IPS DF 6.9 (cell line): ENCODE results near the gene PARM1.

Experiments
- DNase-seq: peaks from one replicate; pipeline ENCODE4 v3.0.0-alpha.2; 2013; ENCODE audit warnings: low read depth, low spot score
- H3K27ac ChIP-seq: one replicate; pipeline ENCODE4 v1.5.1; 2013; ENCODE audit warnings: low read length, control low read depth
- H3K27me3 ChIP-seq: 2 replicates; pipeline ENCODE4 v1.6.1; 2013; ENCODE audit warnings: mild to moderate bottlenecking, low read length; ENCODE audit not compliant: control insufficient read depth, insufficient read depth
- H3K36me3 ChIP-seq: 2 replicates; pipeline ENCODE4 v1.6.1; 2013; ENCODE audit warnings: low read length; ENCODE audit not compliant: control insufficient read depth, insufficient read depth
- H3K4me1 ChIP-seq: 2 replicates; pipeline ENCODE4 v1.6.1; 2013; ENCODE audit warnings: low read length; ENCODE audit not compliant: control insufficient read depth, insufficient read depth
- H3K4me3 ChIP-seq: 2 replicates; pipeline ENCODE4 v1.5.1; 2013; ENCODE audit warnings: mild to moderate bottlenecking, low read length
- H3K9me3 ChIP-seq: 2 replicates; pipeline ENCODE4 v1.6.1; 2013; ENCODE audit warnings: low read length, inconsistent platforms; ENCODE audit not compliant: control insufficient read depth, insufficient read depth
- WGBS: extraction: QIAGEN DNeasy Blood & Tissue Kit; methylation state at CpG from one replicate; pipeline ENCODE4 v1.1.7; 2013; ENCODE audit warnings: mixed read lengths, missing lambda C conversion rate; ENCODE audit not compliant: insufficient read length, insufficient coverage; 5-methylcytosine and 5-hydroxymethylcytosine counted together

PARM1 gene

DNA sequence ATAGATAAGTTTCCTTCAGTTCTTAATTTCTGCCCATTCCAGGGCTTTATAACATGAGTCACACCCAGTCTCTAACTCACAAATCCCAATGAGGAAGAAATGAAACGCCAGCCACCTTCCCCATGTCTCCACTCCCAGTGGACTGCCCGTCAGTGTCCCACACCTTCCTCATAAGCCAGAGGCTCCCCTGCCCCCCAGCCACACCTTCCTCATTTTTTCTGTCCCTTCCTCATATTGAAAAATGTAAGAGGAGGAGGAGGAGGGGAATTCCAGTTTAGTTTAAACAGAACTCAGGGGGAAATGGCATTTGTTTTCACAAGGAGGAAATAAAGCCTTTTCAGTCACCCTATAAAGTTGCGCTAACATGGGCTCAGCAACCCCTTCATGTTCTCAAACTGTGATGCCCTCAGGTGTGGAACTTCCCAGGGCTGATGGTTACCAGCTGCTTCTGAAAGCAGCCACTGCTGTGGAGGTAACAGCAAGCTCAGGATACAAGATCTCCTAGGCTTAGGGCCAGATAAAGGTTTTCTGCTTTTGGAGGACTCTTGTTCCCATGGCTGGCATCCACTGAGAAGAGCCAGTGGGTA, 97.8 kb downstream of the PARM1 start:
- no peak overlapping the region for H3K4me3 ChIP-seq

DNA sequence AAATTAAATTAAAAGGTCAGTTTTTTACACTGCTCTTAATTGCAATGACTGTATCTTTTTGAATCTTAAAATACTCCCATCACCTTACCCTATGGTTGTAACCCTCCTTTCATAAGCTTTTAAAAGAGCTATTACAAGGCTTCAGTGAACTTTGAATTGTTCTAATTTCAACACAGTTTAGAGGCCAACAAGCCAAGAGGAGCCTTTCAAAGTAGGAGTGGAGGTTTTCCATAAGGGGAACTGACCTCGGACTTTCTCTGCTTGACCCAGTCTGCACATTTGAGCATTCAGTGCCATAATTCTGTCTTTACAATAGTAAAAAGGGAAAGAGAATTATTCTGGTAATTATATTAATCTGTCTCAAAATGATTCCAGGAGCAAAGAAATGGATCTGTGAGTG, 98.9 kb downstream of the PARM1 start:
- WGBS: no CpG with 5 or more reads among the region's 1 CpG
- Histone ChIP-seq H3K9me3 (no peaks in the 10 kb centered on the region), H3K4me3 (no peak overlapping the region), H3K27ac (no peak overlapping the region), H3K27me3 (no peaks in the 10 kb centered on the region), H3K36me3 (no peaks in the 10 kb centered on the region), H3K4me1 (no peaks in the 10 kb centered on the region)
- no peak for DNase-seq

More for the DNA sequence above, 97.8 kb downstream of the PARM1 start:
- no CpG with 5 or more reads among the region's 3 CpGs for WGBS
- Histone ChIP-seq H3K4me1 (no peaks in the 10 kb centered on the region), H3K27me3 (no peaks in the 10 kb centered on the region), H3K9me3 (no peaks in the 10 kb centered on the region), H3K36me3 (no peaks in the 10 kb centered on the region), H3K27ac (no peak overlapping the region)
- no peak for DNase-seq

DNA sequence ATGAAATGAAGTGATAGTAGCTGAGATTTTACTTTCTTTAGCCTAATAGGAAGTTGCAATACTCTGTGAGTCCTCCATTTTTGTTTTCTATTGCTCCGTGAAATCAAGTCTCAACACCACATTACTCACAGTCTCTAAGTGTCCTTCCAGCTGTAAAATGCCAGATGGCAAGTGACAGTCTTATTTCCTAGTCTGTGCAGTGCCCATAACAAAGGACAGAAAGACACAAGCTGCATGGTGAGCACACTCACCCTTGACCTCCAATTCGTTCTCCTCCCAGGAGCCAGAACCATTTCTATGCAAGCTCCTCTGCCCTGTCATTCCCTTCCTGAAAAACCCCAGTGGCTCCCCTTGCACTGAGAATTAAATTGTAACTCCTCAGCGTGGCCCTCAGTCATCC, 101.6 kb downstream of the PARM1 start:
- no peaks in the 10 kb centered on the region for H3K9me3 ChIP-seq
- DNase-seq: no peak
- H3K4me3 ChIP-seq: no peak overlapping the region
- no peaks in the 10 kb centered on the region for H3K27me3 ChIP-seq
- H3K36me3 ChIP-seq: no peaks in the 10 kb centered on the region
- no peaks in the 10 kb centered on the region for H3K4me1 ChIP-seq
- no peak overlapping the region for H3K27ac ChIP-seq
- WGBS: no CpG with 5 or more reads among the region's 3 CpGs

DNA sequence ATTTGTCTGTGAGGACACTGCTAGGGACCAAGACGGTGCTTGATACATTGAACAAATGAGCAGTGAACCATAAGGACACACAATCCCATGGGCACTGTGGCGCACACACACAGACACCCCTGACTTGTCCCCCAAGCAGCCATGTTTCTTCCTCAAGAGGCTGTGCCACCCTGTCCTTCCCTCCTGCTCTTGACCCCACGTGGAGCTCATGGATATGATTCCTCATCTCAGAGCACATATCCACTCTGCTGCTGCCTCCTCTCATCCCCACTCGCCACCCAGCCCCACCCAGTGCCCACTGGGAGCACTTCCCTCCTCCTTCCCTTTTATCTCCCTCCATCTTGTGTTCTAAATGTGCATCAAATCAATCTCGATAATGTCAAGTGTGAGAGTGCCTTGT, 102.4 kb downstream of the PARM1 start:
- Histone ChIP-seq H3K9me3 (no peaks in the 10 kb centered on the region), H3K27ac (no peak overlapping the region), H3K36me3 (no peaks in the 10 kb centered on the region), H3K27me3 (no peaks in the 10 kb centered on the region), H3K4me1 (no peaks in the 10 kb centered on the region), H3K4me3 (no peak overlapping the region)
- DNase-seq: no peak
- no CpG with 5 or more reads among the region's 5 CpGs for WGBS

DNA sequence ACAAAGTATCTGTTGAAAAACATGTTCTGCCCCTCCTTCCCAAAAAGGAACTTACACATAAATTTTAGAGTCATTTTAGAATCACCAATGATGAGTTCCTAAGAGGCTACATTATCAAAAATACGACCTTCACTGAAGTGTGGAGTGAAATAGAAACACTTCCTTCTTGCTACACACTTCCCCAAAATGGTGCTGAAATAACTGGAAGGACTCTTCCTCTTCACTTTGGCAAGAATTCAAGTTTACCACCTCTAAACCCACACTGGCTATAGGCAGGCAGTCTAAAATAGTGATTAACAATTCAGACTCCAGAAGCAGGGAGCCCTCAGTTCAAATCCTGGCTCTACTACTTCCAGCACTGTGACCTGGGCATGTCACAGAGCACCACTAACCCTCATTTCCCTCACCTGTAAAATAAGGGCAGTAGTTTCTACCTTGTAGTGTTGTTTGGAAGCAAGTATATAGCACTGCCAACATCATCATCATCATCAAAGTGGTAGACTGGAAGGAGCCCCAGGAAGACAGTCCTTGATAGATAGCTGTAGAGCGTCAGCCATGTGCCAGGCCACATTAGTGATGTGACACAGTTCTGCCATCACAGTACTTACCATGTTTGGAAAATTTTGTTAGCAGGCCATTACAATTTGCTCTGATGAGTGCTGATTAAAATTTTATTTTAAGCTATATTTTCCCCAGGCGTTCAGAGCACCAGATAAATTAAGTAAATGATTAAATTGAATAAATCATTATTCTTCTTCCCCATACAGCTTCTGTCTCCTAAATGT, 103.3 kb downstream of the PARM1 start:
- WGBS: no CpG with 5 or more reads among the region's 3 CpGs
- H3K36me3 ChIP-seq: no peaks in the 10 kb centered on the region
- H3K4me3 ChIP-seq: no peak overlapping the region
- DNase-seq: no peak
- no peaks in the 10 kb centered on the region for H3K4me1 ChIP-seq
- no peak overlapping the region for H3K27ac ChIP-seq
- no peaks in the 10 kb centered on the region for H3K9me3 ChIP-seq
- H3K27me3 ChIP-seq: no peaks in the 10 kb centered on the region

DNA sequence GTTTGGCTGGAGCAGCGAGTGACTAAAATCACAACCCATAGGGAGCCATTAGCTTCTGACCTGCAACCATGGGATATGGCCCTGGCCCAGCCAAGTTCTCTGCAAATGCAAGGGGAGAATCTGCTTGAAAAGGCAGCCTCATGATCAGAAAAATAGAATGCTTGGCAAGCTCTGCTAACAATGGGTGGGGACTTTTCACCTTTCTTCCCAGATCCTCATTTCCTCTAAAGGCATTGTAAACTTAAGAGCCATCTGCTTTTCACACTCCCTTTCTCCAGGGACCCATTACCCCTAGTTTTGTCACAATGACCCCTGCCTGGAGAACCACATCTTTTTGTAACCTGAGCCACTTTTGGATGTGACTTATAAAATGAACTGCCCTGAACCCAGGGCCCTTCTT, 104.3 kb downstream of the PARM1 start:
- no peaks in the 10 kb centered on the region for H3K4me1 ChIP-seq
- H3K36me3 ChIP-seq: no peaks in the 10 kb centered on the region
- H3K27me3 ChIP-seq: no peaks in the 10 kb centered on the region
- no peak overlapping the region for H3K4me3 ChIP-seq
- WGBS: no CpG with 5 or more reads among the region's 1 CpG
- no peaks in the 10 kb centered on the region for H3K9me3 ChIP-seq
- no peak overlapping the region for H3K27ac ChIP-seq
- DNase-seq: no peak

DNA sequence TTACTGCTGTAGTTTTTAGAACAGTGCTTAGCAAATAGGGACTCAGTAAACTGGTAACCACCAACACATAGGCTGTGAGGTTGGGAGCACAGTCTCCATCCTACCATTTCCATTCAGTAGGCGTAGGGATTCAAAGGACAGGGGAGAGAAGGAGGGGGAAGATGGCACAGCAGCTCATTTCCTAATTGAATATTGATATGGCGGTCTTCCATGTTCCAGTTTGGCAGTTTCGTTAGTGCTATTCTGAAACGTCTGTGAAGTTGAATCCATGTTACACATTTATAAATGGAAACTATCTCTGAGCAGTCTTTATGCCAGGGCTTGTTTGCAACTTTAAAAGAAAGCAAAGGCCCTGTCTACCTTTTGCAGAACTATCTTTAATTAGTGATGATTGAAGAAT, 105.5 kb downstream of the PARM1 start:
- DNase-seq: no peak
- Histone ChIP-seq H3K4me3 (no peak overlapping the region), H3K4me1 (no peaks in the 10 kb centered on the region), H3K36me3 (no peaks in the 10 kb centered on the region), H3K27ac (no peak overlapping the region), H3K27me3 (no peaks in the 10 kb centered on the region), H3K9me3 (no peaks in the 10 kb centered on the region)
- no CpG with 5 or more reads among the region's 4 CpGs for WGBS

DNA sequence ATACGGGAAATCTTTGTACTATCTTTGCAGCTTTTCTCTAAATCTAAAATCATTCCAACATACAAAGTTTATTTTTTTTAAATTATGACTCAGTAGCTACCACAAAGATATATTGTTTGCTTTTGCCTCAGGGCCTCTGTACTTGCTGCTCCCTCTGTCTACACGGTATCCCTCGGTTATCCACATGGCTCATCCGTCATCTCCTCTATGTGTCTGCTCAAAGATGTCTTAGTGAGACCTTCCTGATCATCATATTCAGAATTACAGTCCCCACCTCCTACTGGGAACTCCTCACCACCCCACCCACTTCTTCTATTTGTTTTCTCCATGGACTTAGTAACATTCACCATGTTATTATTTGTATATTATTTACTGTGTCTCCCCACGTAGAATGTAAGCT, 107.8 kb downstream of the PARM1 start:
- no peaks in the 10 kb centered on the region for H3K4me1 ChIP-seq
- H3K27me3 ChIP-seq: no peaks in the 10 kb centered on the region
- H3K9me3 ChIP-seq: no peaks in the 10 kb centered on the region
- no CpG with 5 or more reads among the region's 5 CpGs for WGBS
- no peak for DNase-seq
- H3K36me3 ChIP-seq: no peaks in the 10 kb centered on the region
- no peak overlapping the region for H3K27ac ChIP-seq
- H3K4me3 ChIP-seq: no peak overlapping the region

DNA sequence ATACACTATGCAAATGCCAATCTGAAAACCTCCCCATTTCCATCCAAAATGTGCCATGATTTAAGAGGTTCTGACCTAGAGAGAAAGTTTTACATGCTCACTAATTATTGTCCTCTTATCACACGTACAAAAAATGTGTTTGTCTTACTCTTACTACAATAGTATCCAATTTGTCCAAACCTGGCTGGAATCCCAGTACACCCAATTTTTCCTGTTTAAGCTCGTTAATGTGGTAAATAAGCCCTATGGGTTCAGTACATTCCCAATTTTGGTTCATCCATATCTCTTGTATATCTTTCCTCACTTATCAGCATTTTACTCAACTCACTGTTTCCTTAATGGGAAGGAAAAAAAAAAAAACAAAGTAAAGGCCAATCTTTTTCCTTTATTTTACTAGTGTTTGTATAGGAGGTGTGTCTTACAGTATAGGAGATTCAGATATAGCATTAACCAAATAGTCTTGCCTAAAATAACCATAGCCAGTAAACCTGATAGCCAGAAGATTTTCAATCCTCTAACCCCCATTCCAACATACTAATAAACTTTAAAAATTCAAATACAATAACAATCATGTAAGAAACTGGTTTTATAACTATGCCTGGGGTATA, 109.8 kb downstream of the PARM1 start:
- Histone ChIP-seq H3K9me3 (no peaks in the 10 kb centered on the region), H3K27ac (no peak overlapping the region), H3K36me3 (no peaks in the 10 kb centered on the region), H3K4me1 (peaks cover 1% of the 10 kb centered on the region; the same call in 1 of the 2 replicates), H3K27me3 (no peaks in the 10 kb centered on the region), H3K4me3 (no peak overlapping the region)
- WGBS: no CpG with 5 or more reads among the region's 2 CpGs
- DNase-seq: no peak

DNA sequence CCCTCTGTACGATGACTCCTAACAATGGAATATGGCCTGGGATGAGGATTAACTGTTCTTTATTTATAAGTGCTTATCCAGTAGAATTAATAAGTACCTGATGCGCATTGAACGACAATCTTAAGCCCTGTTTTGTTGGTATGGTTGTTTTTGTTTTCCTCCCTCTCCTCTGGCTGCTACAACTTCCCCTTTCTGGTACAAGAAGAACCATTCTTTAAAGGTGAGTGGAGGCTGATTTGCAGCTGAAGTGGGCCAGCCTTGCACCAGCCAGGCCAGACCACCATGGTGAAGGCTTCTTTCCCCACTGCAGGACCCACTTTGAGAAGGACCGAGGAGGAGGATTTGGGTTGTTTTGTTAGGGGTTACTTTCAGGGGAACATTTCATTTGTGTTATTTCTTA, 113.3 kb downstream of the PARM1 start:
- Histone ChIP-seq H3K36me3 (no peaks in the 10 kb centered on the region), H3K27me3 (no peaks in the 10 kb centered on the region), H3K27ac (no peak overlapping the region), H3K9me3 (no peaks in the 10 kb centered on the region), H3K4me1 (peaks cover 2% of the 10 kb centered on the region), H3K4me3 (no peak overlapping the region)
- DNase-seq: no peak
- WGBS: no CpG with 5 or more reads among the region's 4 CpGs
